Suprapubic skin (tissue), 3 donors: Measurements from ENCODE around the gene DPH7.

Source experiments
- EP300 ChIP-seq: sonication (generic); formaldehyde crosslinking; IDR thresholded peaks from one replicate; pipeline ENCODE4 v1.6.1; 2017; ENCODE audit warnings: antibody characterized with exemption
- POLR2A ChIP-seq, 2 donors: fragments of 450-650 bp; IDR thresholded peaks; one replicate each; pipeline ENCODE4 v1.6.1; 2017; ENCODE audit warnings: antibody characterized with exemption in 2 of 2, mild to moderate bottlenecking in 2 of 2, moderate library complexity in 2 of 2
- TF ChIP-seq, protein P1 (sequence below), 2 donors: fragments of 200-600 bp in 1 of 2; fragments of 450-650 bp in 1 of 2; sonication (generic) in 1 of 2; IDR thresholded peaks; one replicate each; pipeline ENCODE4 v1.5.1; 2016 to 2019; ENCODE audit warnings: antibody characterized with exemption in 2 of 2, mild to moderate bottlenecking in 1 of 2, moderate library complexity in 1 of 2

DNA sequence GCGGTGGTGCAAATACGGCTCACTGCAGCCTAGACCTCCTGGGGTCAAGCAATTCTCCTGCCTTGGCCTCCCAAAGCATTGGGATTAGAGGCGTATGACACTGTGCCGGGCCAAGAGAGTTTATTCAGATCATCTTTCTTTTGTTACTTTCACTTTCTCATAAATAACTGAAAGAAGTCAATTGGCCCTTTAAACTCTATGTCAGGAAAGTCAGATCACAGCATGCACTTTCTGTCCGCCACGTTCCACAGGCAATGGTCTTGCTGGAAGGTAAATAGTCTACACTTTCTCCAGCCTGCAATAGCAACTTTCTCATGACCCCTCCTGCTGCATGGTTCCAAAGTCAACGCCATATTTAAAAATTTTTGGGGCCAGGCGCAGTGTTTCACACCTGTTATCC, 20.2 kb upstream of the DPH7 start:
- TF ChIP-seq, protein P1, sequence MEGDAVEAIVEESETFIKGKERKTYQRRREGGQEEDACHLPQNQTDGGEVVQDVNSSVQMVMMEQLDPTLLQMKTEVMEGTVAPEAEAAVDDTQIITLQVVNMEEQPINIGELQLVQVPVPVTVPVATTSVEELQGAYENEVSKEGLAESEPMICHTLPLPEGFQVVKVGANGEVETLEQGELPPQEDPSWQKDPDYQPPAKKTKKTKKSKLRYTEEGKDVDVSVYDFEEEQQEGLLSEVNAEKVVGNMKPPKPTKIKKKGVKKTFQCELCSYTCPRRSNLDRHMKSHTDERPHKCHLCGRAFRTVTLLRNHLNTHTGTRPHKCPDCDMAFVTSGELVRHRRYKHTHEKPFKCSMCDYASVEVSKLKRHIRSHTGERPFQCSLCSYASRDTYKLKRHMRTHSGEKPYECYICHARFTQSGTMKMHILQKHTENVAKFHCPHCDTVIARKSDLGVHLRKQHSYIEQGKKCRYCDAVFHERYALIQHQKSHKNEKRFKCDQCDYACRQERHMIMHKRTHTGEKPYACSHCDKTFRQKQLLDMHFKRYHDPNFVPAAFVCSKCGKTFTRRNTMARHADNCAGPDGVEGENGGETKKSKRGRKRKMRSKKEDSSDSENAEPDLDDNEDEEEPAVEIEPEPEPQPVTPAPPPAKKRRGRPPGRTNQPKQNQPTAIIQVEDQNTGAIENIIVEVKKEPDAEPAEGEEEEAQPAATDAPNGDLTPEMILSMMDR (IDR thresholded peaks at IDR 0.05), result no peak
- no peak for TF ChIP-seq EP300
- no peak for TF ChIP-seq POLR2A (IDR thresholded peaks at IDR 0.05)
